Type B pancreatic cell (in vitro differentiated cells): ENCODE results near the gene PRDX6. TPM values are rescaled to one million over a fixed set of nuclear protein-coding genes. Genes with fewer than 3 reads are reported as not detected.

Experiments
- DNase-seq: peaks from one replicate; pipeline ENCODE4 v3.0.0; 2021; ENCODE audit warnings: mixed read lengths; ENCODE audit not compliant: unreplicated experiment; ENCODE audit errors: extremely low spot score
- H3K27ac Mint-ChIP-seq: 2 replicates; pipeline ENCODE4 v1.8.0; 2021; ENCODE audit warnings: mild to moderate bottlenecking, mixed read lengths
- H3K27me3 Mint-ChIP-seq: 2 replicates; pipeline ENCODE4 v1.8.0; 2021; ENCODE audit warnings: mixed read lengths
- H3K36me3 Mint-ChIP-seq: 2 replicates; pipeline ENCODE4 v1.8.0; 2021; ENCODE audit warnings: mixed read lengths
- H3K4me1 Mint-ChIP-seq: one replicate; pipeline ENCODE4 v1.8.0; 2021; ENCODE audit warnings: mixed read lengths; ENCODE audit not compliant: unreplicated experiment
- H3K4me3 Mint-ChIP-seq: 2 replicates; pipeline ENCODE4 v1.8.0; 2021; ENCODE audit warnings: mild to moderate bottlenecking, mixed read lengths
- H3K9me3 Mint-ChIP-seq: 2 replicates; pipeline ENCODE4 v1.8.0; 2021; ENCODE audit warnings: mixed read lengths
- total RNA-seq: library from RNA; stranded (reverse); gene quantifications from 2 replicates; pipeline ENCODE4 v1.2.1, GENCODE V29; 2021; ENCODE audit warnings: low replicate concordance
- TF ChIP-seq, protein P1 (sequence below): fragments of 200-600 bp; sonication (generic); conservative IDR thresholded peaks from 2 replicates; pipeline ENCODE4 v1.5.0; 2021; ENCODE audit warnings: antibody characterized with exemption, mild to moderate bottlenecking

Gene PRDX6
- total RNA-seq, 1 donor from 2014 or later = 333 TPM

DNA sequence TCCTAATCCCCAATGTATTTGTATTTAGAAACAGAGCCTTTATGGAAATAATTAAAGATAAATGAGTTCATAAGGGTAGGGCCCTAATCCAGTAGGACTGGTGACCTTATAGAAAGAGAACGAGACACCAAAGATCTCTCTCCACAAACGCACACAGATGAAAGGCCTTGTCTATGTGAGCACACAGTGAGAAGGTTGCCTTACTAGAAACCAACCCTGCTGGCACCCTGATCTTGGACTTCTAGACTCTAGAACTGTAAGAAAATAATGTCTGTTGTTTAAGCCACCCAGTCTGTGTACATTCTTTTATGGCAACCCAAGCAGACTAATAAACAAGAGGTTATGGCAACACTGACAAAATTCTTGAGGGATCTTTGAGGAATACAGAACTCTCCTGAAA, 44.8 kb upstream of the PRDX6 start:
- Mint-ChIP-seq H3K4me3 (no peak overlapping the region), H3K4me1 (peaks cover 24% of the 10 kb centered on the region), H3K9me3 (no peaks in the 10 kb centered on the region), H3K27ac (no peak overlapping the region), H3K36me3 (no peaks in the 10 kb centered on the region), H3K27me3 (no peaks in the 10 kb centered on the region)
- TF ChIP-seq, protein P1, sequence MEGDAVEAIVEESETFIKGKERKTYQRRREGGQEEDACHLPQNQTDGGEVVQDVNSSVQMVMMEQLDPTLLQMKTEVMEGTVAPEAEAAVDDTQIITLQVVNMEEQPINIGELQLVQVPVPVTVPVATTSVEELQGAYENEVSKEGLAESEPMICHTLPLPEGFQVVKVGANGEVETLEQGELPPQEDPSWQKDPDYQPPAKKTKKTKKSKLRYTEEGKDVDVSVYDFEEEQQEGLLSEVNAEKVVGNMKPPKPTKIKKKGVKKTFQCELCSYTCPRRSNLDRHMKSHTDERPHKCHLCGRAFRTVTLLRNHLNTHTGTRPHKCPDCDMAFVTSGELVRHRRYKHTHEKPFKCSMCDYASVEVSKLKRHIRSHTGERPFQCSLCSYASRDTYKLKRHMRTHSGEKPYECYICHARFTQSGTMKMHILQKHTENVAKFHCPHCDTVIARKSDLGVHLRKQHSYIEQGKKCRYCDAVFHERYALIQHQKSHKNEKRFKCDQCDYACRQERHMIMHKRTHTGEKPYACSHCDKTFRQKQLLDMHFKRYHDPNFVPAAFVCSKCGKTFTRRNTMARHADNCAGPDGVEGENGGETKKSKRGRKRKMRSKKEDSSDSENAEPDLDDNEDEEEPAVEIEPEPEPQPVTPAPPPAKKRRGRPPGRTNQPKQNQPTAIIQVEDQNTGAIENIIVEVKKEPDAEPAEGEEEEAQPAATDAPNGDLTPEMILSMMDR = no peak
- DNase-seq = no peak

DNA sequence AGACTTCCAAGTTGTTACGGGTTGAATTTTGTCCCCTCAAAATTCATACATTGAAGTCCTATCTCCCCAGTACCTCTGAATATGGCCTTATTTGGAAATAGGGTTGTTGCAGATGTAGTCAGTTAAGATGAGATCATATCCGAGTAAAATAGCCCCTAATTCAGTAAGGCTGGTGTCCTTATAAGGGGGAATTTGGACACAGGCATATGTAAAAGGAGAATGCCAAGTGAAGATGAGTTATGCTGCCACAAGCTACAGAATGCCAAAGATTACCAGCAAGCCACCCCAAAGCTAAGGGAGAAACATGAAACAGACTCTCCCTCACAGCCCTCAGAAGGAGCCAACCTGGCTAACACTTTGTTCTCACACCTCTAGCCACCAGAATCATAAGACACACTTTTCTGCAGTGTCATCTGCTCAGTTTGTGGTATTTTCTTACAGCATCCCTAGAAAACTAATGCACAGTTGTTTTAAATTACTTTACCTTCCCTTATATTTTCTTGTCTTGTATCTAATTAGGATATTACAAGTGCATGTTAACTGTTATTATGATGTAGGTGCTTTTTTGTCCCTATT, 43.3 kb upstream of the PRDX6 start:
- no peaks in the 10 kb centered on the region for H3K9me3 Mint-ChIP-seq

DNA sequence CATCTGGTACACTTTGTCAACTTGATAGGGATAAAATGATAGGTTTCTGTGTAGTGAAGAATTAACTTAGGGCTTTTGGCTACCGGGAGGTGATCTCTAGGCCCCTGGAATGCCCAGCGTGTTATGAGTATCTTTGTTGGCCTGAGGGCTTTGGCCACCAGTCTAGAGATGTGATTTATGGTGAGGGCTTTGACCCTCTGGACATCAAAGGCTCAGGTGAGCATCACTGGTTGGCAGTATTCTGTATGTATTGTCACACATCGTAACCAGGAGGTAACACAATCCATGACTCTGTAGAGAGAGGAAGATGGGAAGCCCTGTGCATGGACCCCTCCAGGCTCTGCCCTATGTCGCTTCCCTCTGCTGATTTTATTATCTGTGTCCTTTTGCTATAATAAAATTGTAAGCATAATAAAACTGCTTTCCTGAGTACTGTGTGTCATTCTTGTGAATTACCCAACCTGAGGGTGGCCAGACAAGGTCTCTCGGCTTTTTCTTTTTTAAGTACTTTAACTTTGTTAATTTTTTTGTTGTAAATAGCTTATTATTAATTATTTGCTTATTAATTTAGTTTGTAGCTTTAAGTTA, 40.2 kb upstream of the PRDX6 start:
- no peak overlapping the region for H3K27ac Mint-ChIP-seq
- no peaks in the 10 kb centered on the region for H3K27me3 Mint-ChIP-seq
- no peaks in the 10 kb centered on the region for H3K36me3 Mint-ChIP-seq
- no peaks in the 10 kb centered on the region for H3K9me3 Mint-ChIP-seq
- TF ChIP-seq, protein P1 = no peak
- H3K4me3 Mint-ChIP-seq = no peak overlapping the region
- no peak for DNase-seq
- H3K4me1 Mint-ChIP-seq = no peaks in the 10 kb centered on the region

More for the DNA sequence above, 43.3 kb upstream of the PRDX6 start:
- peaks cover 24% of the 10 kb centered on the region for H3K4me1 Mint-ChIP-seq
- H3K27ac Mint-ChIP-seq = no peak overlapping the region
- no peaks in the 10 kb centered on the region for H3K27me3 Mint-ChIP-seq
- TF ChIP-seq, protein P1 = no peak
- no peak overlapping the region for H3K4me3 Mint-ChIP-seq
- H3K36me3 Mint-ChIP-seq = no peaks in the 10 kb centered on the region
- DNase-seq = no peak

DNA sequence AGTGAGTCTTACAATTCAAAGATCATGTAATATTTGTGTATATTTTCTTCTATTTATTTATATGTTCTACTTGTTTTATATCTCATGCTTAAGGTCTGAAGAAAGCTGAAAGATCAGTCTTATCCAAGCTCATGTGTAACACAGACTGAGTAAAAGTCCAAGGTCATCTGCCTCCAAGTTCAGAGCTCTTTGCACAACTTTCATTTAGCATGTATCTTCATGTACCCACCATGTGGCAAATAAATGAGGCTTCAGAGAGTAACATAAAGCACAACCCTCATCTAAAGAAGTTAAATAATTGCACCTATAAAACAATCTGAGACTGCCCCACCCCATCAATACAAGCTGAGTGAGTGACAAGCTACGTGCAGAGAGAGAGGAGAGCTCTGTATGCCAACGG, 38.5 kb upstream of the PRDX6 start:
- H3K27ac Mint-ChIP-seq = no peak overlapping the region
- TF ChIP-seq, protein P1 = no peak
- no peaks in the 10 kb centered on the region for H3K27me3 Mint-ChIP-seq
- DNase-seq = no peak
- no peaks in the 10 kb centered on the region for H3K36me3 Mint-ChIP-seq
- no peaks in the 10 kb centered on the region for H3K4me1 Mint-ChIP-seq
- peaks cover 2% of the 10 kb centered on the region for H3K9me3 Mint-ChIP-seq
- H3K4me3 Mint-ChIP-seq = no peak overlapping the region

DNA sequence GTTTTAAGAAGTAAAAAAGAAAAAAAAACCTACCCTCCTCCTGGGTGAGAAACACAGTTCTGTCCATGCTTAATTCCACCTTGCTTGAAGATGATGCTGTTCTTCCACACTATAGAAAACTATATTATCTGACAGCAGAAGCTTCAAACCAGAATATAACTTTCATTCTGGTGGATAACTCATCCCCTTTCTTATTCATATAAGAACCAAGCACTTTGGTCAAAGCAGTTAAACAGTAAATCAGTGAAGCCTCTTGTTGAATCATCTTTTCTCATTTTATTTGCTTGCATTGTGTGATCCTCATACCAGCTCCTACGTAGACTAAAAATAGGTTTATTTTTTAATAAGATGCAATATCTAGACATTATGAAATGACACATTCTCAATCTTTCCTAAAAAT, 36.7 kb upstream of the PRDX6 start:
- DNase-seq = no peak
- no peak overlapping the region for H3K4me3 Mint-ChIP-seq

More for the DNA sequence above, 36.7 kb upstream of the PRDX6 start:
- TF ChIP-seq, protein P1 = no peak
- H3K27me3 Mint-ChIP-seq = no peaks in the 10 kb centered on the region
- peaks cover 4% of the 10 kb centered on the region for H3K9me3 Mint-ChIP-seq
- no peak overlapping the region for H3K27ac Mint-ChIP-seq
- no peaks in the 10 kb centered on the region for H3K4me1 Mint-ChIP-seq
- H3K36me3 Mint-ChIP-seq = peaks cover 5% of the 10 kb centered on the region
